ENCODE results near the gene ZNF592.

The ZNF592 gene

DNA sequence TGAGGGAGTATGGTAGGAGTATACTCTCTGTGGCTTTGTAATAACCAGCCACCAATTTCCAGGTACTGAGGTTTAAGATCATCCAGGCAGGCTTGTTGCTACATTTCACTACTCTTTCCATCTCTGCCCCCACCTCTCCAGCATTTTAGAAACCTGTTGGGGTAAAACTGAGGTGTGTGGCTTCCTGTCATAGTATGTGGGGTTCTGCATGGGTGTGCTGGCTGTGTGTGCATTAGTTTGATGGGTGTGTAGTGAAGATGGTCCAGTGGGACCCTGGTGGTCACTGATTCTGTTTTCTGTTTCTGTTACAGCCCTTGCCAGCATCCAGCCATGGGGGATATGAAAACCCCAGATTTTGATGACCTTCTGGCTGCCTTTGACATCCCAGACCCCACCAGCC is 34.0 kb downstream of the ZNF592 start:
- DNase-seq = no peak

DNA sequence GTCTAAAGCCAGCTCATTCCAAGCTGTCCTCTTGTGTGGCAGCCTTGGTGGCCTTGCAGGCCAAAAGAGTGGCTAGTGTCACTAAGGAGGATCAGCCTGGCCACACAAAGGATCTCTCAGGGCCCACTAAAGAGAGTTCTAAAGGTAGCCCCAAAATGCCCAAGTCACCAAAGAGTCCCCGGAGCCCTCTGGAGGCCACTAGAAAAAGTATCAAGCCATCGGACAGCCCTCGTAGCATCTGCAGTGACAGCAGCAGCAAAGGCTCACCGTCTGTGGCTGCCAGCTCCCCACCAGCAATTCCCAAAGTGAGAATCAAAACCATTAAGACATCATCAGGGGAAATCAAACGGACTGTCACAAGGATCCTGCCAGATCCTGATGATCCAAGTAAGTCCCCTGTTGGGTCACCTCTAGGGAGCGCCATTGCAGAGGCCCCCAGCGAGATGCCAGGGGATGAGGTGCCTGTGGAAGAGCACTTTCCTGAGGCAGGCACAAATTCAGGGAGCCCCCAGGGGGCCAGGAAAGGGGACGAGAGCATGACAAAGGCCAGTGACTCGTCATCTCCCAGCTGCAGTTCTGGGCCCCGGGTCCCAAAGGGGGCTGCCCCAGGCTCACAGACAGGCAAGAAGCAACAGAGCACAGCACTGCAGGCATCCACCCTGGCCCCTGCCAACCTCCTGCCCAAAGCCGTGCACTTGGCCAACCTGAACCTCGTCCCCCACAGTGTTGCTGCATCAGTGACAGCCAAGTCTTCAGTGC is 35.3 kb downstream of the ZNF592 start:
- no peak for DNase-seq

DNA sequence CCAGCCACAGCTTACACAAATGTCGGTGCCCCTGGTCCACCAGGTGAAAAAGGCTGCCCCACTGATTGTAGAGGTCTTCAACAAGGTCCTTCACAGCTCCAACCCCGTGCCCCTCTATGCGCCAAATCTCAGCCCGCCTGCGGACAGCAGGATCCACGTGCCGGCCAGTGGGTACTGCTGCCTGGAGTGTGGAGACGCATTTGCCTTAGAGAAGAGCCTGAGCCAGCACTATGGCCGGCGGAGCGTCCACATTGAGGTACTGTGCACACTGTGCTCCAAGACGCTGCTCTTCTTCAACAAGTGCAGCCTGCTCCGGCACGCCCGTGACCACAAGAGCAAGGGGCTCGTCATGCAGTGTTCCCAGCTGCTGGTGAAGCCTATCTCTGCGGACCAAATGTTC is 35.9 kb downstream of the ZNF592 start:
- DNase-seq = no peak

DNA sequence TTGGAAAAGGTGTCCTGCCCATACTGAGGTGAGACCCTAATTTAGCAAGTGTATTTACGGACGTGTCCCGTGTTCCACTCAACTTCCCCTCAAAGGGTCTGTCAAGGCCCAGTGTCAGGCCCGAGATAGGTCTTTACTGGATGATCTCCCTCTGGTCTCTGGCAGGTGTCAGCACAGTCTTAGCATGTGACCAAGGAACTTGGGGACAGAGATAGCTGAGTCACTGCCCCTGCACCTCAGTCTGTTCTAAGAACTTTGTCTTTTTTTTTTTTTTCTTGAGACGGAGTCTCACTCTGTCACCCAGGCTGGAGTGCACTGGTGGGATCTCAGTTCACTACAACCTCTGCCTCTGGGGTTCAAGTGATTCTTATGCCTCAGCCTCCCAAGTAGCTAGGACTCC is 36.7 kb downstream of the ZNF592 start:
- DNase-seq = no peak

DNA sequence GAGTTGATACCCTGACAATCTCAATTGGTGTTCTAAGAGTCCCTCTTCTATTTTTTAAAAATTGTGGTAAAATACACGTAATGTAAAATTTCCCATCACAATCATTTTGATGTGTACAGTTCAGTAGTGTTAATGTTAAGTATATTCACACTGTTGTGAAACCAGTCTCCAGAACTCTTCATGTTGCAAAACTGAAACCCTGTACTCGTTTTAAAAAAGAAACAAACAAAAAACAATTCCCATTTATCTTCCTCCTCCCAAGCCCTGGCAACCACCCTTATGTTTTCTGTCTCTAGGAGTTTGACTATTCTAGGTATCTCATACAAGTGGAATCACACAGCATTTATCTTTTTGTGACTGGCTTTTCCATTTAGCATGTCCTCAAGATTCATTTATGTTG is 40.1 kb downstream of the ZNF592 start:
- DNase-seq = no peak

DNA sequence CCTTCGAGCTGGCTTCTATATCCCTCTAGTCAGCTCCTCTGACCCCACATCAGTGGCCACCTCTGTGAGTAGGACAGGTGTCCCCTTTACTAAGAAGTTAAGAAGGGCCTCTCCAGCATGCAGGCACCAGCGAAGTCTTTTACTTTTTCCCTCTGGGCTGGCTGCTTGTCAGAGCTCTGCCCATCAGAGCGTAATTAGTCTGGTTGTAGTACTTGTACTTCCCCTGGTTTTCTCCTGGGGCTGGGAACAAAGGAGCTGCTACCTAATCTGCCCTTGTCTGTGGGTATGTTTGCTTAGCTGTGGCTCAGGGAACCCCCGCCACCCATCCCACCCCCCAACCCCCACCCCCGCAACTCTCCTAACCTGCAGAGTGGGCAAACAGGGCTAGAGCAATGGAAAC is 41.4 kb downstream of the ZNF592 start:
- no peak for DNase-seq

DNA sequence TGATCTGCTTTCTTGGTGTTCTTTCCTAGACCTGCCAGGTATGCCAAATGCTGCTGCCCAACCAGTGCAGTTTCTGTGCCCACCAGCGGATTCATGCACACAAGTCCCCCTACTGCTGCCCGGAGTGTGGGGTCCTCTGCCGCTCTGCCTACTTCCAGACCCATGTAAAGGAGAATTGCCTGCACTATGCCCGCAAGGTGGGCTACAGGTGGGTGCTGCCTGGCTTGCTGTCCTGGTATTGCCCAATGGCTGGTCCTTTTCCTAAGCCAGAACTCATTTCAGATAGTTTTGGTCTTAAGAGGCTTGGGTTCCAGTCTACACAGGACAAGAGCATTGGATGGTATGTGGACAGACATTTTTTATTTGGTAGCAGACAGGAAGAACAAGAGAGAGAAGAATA is 42.3 kb downstream of the ZNF592 start:
- no peak for DNase-seq

DNA sequence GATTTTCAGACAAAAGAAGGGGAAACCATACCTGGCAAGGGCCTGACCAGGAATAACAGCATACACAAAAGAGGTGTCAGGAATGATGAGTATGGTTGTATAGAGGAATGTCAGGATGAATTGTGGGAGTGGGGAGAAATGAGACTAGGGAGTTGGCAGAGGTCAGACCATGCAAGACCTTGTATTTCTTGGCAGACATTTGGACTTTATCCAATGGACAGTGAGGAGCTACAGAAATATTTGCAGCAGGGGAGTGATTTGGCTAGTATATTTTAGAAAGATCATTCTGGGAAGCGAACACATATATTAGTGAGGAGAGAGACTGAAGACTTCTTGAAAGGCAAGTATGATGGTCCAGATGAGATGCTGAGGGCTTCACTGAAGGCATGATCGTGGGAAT is 43.4 kb downstream of the ZNF592 start:
- DNase-seq = peak; percentile 5

DNA sequence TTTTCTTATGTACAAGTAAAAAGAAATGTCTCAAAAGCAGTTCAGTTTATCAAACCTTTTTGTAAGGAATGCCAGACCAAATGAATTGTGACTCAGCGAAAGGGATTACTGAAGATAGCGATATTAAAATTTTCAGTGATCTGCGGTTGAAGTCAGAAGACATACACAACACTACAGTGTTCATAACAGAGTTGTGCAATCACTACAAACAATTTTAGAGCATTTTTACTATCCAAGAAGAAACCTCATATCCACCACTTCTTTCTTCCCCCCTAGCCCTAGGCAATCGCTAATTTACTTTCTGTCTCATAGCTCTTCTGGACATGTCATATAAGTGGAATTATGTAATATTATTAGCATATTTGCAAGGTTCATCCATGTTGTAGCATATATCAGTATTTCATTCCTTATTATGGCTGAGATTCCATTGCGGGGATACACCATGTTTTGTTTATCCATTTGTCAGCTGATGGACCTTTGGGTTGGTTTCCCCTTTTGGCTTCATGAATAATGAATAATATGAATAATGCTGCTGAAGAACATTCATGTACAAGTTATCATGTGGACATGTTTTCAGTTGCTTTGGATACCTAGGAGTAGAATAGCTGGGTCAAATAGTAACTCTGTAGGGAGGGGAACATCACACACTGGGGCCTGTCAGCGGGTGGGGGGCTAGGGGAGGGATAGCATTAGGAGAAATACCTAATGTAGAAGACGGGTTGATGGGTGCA is 45.2 kb downstream of the ZNF592 start:
- no peak for DNase-seq

DNA sequence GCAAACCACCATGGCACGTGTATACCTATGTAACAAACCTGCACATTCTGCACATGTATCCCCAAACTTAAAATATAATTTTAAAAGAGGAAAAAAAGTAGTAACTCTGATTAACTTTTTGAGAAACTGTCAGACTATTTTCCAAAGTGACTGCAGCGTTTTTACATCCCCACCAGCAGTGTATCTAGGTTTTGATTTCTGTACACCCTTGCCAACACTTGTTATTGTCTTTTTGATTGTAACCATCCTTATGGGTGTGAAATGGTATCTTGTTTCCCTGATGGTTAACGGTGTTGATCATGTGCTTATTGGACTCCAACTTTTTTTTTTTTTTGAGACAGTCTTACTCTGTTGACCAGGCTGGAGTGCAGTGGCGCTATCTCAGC is 45.8 kb downstream of the ZNF592 start:
- no peak for DNase-seq

DNA sequence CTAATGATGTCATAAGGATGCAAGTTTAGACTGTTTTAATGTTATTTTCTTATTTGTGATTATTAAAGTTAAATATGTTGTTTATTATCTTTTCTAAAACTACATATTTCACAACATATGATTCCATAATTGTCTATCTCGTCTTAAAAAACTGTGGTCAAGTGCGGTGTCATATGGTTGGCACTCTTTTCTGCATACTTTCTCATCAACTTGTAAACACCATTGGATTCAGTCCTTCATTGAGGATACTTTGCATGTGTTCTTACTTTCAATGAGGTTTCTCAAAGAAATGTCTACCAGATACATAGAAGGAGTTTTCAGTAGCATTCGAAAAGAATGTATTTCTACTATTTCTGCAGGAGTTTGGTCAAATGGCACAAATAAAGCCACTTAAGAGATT is 46.8 kb downstream of the ZNF592 start:
- DNase-seq = no peak

DNA sequence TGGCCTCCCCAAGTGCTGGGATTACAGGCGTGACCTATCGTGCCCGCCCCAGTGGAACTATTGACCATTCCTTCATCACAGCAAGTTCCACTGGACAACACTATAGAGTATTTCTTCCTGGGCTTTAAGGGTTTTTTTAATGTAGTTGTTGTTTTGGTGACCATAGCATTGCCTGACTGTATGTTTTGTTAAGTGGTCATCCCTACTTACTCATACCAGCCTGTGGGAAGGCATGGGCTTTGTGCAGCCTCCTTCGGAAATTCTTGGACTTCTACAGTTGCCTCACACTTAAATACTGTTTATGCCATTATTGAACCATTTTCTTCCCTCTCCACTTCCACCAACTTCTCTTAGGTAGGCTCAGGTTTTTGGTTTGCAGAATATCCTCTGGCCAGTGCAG is 48.8 kb downstream of the ZNF592 start:
- DNase-seq = no peak

DNA sequence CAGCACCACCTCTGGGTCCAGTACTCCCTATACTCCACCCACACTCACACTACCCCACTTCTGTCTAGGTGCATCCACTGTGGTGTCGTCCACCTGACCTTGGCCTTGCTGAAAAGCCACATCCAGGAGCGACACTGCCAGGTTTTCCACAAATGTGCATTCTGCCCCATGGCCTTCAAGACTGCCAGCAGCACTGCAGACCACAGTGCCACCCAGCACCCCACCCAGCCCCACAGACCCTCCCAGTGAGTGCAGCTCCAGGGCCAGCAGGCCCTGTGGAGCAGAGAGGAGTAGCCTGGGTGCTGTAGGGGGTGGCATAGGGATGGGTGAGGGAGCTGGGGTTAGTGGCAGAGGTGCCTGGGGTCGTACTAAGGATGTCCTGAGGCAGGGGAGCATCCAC is 49.4 kb downstream of the ZNF592 start:
- DNase-seq = no peak

DNA sequence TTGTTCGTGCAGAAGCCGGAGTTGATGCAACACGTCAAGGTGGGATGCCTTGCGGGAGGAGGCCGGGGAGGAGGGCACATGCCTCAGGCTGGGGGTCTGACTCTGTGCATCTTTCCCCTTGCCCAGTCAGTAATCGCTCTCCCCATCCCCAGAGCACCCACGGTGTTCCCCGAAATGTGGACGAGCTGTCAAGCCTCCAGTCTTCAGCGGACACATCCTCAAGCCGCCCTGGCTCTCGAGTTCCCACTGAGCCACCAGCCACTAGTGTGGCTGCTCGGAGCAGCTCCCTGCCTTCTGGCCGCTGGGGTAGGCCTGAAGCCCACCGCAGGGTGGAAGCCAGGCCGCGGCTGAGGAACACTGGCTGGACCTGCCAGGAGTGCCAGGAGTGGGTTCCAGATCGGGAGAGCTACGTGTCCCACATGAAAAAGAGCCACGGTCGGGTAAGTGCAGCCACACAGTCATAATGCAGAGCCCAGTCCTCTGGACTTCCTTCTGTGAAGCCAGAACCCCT is 50.1 kb downstream of the ZNF592 start:
- DNase-seq = no peak

DNA sequence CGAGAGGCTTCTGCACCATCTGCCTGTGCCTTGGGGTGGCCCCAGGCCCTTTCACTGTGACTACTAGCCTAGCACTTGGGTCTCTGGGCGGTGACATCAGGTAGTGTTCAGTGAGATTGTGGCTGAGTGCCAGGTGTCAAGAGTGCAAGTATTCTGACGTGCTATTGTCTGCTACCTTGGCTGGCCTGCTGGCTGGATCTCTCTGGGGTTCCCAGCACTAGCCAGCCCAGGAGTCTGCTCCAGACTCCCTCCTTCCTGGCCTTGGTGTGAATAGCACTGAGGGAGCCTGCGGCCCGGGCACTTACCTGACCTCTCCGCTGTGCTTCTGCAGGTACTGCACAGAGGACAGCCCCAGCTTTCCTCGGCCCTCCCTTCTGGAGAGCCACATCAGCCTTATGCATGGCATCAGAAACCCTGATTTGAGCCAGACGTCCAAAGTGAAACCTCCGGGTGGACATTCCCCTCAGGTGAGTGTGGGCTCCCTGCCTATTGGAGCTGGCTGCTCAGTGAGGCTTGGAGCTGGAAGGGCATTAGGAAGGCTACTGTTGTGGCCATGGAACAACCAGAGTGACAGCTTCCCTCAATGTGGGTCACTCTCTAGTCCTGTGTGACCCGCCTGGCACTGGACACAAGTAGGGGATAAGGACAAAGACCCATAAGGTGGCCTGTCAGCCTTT is 51.3 kb downstream of the ZNF592 start:
- DNase-seq = no peak

DNA sequence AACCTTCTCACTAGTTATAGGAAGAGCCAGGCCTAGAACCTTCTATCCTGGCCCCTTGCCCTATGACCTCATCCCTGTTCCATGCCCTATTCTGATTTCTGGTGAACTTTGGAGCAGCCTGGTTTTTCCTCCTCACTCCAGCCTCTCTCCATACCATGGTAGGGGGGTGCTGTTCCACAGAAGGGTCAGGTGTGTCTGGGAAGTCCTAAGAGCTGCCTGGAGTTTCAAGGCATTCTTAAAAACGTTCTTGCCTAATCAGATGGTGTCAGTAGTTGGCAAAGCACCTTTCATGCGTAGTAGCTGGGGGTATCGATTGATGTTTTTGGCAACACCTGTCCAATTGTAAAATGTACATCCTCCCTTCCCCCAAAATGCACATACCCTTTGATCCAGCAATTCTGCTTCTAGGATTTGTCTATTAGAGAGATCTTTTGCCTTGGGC is 52.0 kb downstream of the ZNF592 start:
- DNase-seq = no peak

DNA sequence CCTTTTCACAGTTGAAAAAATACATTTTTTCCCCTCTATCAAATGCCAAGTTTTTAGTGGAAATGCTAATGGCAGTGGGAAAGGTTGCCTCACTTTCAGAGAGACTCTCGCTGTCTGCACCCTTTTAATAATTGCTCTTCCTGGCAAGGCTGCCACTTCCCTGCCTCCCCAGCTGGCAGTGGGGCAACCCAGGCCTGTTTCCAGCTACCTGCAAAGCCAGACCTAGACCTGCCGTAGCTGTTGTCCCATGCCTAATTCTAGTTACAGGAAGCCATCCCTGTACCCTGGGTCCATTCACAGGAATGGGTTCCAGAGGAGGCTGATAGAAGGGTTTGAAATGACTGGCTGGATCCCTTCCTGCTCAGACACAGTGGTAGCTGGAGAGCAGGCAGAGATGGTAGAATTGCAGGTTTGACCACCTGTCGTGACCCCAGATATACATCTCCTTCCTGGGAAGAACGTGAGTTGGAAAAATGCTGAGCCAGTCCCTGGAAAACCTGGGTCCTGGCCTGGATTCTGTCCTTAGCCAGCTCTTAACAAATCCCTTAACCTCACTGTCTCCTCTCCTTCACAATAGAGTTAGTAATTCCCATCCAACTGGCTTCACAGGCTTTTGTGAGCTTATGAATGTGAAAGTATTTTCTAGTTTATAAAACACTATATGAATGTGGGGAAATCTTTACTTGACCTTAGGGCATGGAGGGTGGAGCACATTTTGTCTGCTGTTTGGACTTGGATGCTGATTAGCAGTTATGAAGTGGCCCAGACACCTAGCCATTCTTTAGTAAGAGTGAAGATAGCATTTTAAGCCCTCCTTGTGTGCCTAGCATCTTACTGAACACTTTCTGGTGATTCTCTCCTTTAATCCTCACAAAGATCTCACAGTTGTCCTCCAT is 55.9 kb downstream of the ZNF592 start:
- DNase-seq = no peak

DNA sequence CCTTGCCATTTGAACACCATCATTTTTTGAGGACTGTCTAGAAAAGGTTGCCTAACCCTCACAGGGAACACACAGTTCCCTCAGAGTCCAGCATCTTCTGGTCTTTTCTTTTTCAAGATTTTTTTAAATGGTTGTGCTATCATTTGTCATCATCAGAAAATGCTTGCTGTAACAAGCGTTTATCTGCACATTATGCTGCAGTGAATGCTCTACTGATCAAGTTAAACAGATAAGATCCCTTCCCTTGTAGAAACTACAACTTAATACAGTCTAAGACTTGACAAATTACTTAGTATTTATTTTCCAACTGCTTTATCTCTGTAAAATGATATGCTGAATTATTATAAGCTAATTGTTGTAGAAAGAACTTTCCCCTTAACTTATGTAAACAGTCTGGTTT is 56.8 kb downstream of the ZNF592 start:
- no peak for DNase-seq

DNA sequence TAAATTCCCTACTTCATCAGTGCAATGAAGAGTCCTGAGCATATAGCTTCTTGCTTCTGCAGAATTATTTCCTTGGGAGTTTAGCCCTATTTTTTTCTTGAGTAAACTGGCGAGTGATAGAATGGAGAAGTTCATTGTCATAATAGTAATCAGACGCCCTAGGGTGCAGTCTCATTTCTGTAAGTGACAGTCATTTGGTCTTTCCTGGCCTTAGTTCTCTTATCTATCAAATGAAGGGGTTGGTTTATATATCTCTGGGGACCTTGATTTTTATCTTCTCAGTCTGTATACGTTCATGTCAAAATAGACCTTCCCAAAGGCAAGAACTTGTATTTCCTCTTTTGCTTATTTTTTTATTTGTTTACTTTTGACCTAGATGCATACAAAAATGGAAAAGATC is 58.8 kb downstream of the ZNF592 start:
- no peak for DNase-seq

DNA sequence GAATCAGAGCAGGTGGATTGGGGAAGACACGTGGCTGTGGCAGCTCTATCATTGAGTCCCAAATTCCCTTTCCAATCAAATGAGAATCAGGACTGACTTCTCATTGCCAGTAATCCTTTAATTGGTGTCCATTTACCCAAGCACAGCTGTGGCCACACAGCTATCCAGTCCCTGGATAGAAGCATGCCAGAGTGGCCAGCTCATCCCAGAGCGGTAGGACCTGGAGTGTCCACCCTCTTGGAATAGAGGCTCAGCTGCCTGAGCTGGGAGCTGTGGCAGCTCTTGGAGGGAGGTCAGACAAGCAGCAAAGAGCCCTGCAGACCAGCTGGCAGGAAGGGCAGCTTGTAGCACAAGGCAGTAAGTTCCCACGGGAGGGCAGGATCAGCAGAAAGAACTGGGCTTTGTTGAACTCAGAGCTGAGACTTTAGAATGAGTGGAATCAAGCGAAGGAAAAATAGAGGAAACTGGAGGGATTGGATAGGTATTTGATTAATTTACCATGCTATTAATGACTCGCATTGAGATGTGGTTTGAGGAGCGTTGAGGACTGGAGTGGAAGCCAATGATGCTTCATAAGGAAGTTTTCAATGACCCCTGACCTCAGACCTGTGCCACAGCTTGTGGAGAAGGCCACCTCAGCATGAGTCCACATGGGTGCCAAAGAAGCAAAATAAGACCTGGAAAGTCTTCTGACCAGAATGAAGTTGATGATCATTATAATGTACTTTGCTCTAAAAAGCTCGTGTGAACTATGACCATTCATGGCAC is 61.9 kb downstream of the ZNF592 start:
- DNase-seq = no peak

DNA sequence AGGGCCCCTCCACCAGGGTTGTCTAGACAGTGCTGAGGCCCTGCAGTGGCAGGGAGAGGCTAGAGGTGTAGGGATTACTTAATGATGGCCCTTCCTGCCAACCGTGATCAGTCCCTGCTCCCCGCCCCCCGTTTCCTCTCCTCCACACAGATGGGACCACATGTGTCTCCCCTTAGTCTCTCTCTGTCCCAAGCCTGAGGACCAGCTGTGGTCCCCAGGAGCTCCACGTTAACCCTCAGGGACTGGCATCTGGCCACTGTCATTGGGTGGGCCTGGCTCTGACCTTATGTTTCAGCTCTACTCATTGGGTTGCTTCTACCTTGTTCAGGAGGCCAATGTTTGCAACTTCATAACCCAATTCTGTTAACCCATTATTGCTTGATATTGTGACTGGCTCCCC is 62.8 kb downstream of the ZNF592 start:
- no peak for DNase-seq

DNA sequence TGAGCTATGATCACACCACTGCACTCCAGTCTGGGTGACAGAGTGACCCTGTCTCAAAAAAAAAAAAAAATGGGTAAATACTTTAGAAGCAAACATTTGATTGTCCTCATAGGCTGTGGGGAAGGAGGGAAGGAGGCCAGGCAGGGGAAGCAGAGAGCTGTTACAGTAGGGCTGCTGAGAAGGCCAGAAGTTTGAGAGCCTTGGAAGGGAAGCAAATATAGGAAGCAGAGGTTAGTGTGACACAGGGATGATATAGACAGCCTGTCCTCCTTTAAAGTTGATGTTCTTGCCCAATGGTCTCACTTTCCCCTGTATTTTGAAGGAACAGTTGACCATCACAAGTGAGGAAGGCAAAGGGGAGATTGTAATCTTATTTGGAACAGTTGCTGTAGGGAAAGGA is 63.4 kb downstream of the ZNF592 start:
- DNase-seq = no peak

Data from fibroblast of skin of abdomen (primary cell).